Fibroblast of the aortic adventitia (primary cell): ENCODE results near the gene ARHGEF7. TPM values are rescaled to one million over a fixed set of nuclear protein-coding genes. Genes with fewer than 3 reads are reported as not detected.

Experiments used
- DNase-seq: peaks from one replicate; pipeline ENCODE4 v3.0.0-alpha.2; 2010; ENCODE audit warnings: low read depth
- H3K4me3 ChIP-seq: 2 replicates; pipeline ENCODE4 v1.5.1; 2011; ENCODE audit warnings: low read depth, mild to moderate bottlenecking, control low read depth, low read length, moderate library complexity
- CTCF ChIP-seq: IDR thresholded peaks from 2 replicates; pipeline ENCODE4 v1.5.1; 2011; ENCODE audit warnings: mild to moderate bottlenecking, low read length, control low read depth, inconsistent platforms; ENCODE audit not compliant: insufficient read depth
- total RNA-seq: library from RNA; depleted of rRNA; stranded (reverse); fragments of >200 nt; gene quantifications from 2 replicates; pipeline ENCODE4 v1.2.3, GENCODE V29; 2012; ENCODE audit warnings: low replicate concordance

Gene ARHGEF7
- total RNA-seq, 1 donor = 35.9 TPM

DNA sequence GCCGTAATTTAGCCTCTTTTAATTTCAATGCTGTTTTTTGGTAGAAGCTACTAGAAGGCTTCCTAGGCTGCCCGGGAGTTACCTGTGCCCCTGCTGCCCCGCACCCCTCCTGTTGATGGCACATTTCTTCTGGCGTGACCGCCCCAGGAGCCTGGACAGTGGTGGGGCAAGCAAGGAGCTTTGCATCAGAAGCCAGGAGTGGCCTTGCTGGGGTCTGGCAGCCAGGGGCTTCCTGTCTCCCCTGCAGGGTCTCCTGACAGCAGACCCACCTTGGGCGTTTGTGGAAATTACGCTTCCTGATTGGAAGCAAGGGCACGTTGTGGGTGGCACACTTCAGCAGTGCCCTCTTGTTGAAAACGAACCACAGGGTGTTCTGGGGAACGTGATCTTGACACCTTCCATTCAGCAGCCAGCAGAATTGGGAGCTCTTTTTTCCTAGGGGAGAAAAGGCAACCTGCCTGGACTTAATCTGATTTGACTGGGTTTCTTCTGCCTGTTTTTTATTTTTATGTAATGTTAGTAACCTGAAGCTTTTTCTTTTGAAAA lies 115.3 kb downstream of the ARHGEF7 start:
- DNase-seq = no peak
- no peak overlapping the region for H3K4me3 ChIP-seq
- TF ChIP-seq CTCF = no peak

DNA sequence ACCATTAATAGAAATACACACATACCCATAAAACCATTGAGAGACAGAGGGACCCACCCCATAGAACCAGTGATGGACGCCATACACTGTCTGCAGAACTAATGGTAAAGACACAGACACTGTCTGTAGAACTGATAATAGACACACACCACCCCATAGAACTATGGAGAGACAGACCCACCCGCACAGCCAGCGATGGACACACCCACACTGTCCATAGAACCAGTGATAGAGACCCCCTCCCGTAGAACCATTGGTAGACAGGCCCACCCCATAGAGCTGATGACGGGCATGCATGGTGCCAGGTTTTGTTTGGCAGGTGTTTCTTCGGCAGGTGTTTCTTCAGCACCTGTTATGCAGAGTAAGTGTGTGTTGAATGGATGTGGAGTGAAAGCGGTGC lies 117.1 kb downstream of the ARHGEF7 start:
- TF ChIP-seq CTCF = no peak
- DNase-seq = no peak
- no peak overlapping the region for H3K4me3 ChIP-seq

DNA sequence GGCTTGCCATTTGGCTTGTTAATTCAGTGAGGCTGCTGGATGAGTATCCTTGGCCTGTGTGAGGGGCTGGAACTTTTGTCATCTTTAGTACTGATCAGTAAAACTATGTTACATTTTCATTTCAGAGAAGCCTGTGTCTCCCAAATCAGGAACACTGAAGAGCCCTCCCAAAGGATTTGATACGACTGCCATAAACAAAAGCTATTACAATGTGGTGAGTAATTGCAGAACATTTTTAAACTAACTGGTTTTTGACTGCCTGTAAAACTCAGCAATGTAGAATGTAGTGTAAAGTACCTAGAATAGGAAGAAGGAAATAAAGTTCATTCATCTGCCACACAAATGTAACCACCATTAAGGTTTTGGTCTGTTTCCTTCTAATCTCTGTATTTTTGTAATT lies 118.0 kb downstream of the ARHGEF7 start:
- no peak for DNase-seq
- H3K4me3 ChIP-seq = no peak overlapping the region
- TF ChIP-seq CTCF = no peak

- no peak for TF ChIP-seq CTCF
- no peak overlapping the region for H3K4me3 ChIP-seq
- no peak for DNase-seq
Observed at GRCh38 chr13:111239764-111240670, 124.9 kb downstream of the ARHGEF7 start.

DNA sequence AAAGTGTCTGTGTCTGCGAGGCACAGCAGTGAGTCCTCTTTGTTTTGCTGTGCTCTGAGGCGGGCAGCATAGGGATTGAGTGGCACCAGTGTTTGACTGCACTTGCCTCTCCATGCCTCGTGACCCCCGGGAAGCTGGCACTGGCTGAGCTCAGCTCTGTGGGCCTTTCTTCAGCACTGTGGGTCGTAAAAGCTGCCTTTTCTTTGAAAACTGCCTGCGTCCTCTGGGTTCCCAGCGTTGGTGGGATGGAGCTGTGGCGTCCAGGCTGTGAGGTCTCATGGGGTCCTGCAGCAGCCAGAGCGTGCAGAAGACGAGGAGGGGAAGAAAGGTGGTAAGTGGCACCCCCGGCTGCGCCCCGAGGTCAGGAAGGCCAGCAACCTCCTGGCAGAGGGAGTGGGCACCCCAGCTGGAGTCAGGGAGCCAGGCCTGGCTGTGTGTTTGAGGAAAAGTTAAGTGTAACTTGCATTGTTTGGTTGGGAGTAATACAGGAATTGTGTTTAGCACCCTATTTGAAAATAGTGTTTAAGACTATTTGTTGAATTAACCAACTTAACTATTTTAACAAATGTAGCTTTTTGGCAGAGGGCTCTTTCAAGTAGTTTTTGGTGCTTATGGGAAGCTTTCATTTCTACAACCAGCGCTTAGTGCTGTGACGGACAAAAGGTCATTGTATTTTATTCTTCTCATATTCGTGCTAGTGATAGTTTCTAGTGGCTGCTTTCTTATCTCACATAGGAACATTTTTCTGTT lies 126.1 kb downstream of the ARHGEF7 start:
- no peak for DNase-seq
- no peak overlapping the region for H3K4me3 ChIP-seq
- no peak for TF ChIP-seq CTCF

DNA sequence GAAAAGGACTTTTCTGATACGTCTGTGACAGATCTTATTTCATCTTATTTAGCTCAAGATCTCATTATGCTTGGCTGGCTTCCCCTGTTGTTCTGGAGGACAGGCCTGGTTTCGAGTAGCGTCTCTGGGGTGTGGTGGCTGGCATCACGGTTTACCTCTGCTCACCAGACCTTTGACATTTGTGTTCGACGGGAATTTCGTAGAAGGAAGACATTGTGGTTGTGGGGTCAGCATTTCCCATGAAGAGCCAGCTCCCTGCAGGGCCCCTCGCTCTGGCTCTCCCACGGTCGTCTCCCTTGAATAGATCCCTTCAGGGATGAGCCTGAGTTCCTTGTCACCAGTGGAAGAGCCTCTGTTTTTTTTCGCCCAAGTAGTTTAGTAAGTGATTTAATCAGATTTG lies 126.8 kb downstream of the ARHGEF7 start:
- no peak for TF ChIP-seq CTCF
- DNase-seq = no peak
- H3K4me3 ChIP-seq = no peak overlapping the region
